WTC11 (cell line): ENCODE results near the gene EPC1. TPM values are rescaled to one million over a fixed set of nuclear protein-coding genes. Genes with fewer than 3 reads are reported as not detected.

Experiments
- ATAC-seq: fragments of 200-7000 bp; cut with Tn5 transposase; 2 replicates; pipeline ENCODE4 v1.10.0; 2021; ENCODE audit warnings: mild to moderate bottlenecking, moderate library complexity
- Bru-seq: library from RNA; stranded (reverse); fragments of 400-500 nt; gene quantifications from one replicate; lab custom pipeline; 2021; lab: Mats Ljungman, UMichigan
- CTCF ChIA-PET: fragments of 300-600 bp; sonication (Branson Sonifier 250); formaldehyde crosslinking; loops from one replicate; lab custom pipeline; 2021; ENCODE audit warnings: antibody characterized with exemption; lab: Charles Lee
- POLR2A ChIA-PET: fragments of 350-600 bp; sonication (Branson Sonifier 250); formaldehyde crosslinking; loops from one replicate; lab custom pipeline; 2021; ENCODE audit warnings: antibody characterized with exemption; lab: Charles Lee
- DNase-seq: peaks from one replicate; pipeline ENCODE4 v3.0.0; 2021; ENCODE audit warnings: low spot score
- H3K27ac Mint-ChIP-seq: 2 replicates; pipeline ENCODE4 v1.8.0; 2021; ENCODE audit warnings: mixed read lengths
- H3K27me3 Mint-ChIP-seq: 2 replicates; pipeline ENCODE4 v1.8.0; 2021; ENCODE audit warnings: low read depth, mild to moderate bottlenecking, moderate library complexity, mixed read lengths
- H3K36me3 Mint-ChIP-seq: 2 replicates; pipeline ENCODE4 v1.8.0; 2021; ENCODE audit warnings: mixed read lengths
- H3K4me1 Mint-ChIP-seq: 2 replicates; pipeline ENCODE4 v1.8.0; 2022; ENCODE audit warnings: mixed read lengths
- H3K4me3 Mint-ChIP-seq: 2 replicates; pipeline ENCODE4 v1.8.0; 2021; ENCODE audit warnings: mild to moderate bottlenecking, moderate library complexity, mixed read lengths
- H3K9me3 Mint-ChIP-seq: 2 replicates; pipeline ENCODE4 v1.8.0; 2021; ENCODE audit warnings: mixed read lengths
- ELF4 ChIP-seq: sonication (generic); formaldehyde crosslinking; IDR thresholded peaks from 2 replicates; pipeline ENCODE4 v1.8.1; 2022; ENCODE audit warnings: low read depth, mild to moderate bottlenecking, moderate library complexity, missing genetic modification reagents
- EMX1 ChIP-seq: fragments of 250-450 bp; sonication (Bioruptor Pico); IDR thresholded peaks from 2 replicates; pipeline ENCODE4 v1.8.0; 2021; ENCODE audit warnings: mild to moderate bottlenecking
- ESRRA ChIP-seq: sonication (generic); formaldehyde crosslinking; IDR thresholded peaks from 2 replicates; pipeline ENCODE4 v1.8.1; 2022; ENCODE audit warnings: mild to moderate bottlenecking, missing genetic modification reagents, borderline replicate concordance
- ETV6 ChIP-seq: sonication (generic); formaldehyde crosslinking; IDR thresholded peaks from 2 replicates; pipeline ENCODE4 v1.8.1; 2022; ENCODE audit warnings: mild to moderate bottlenecking, missing genetic modification reagents
- FOXK1 ChIP-seq: sonication (generic); formaldehyde crosslinking; IDR thresholded peaks from 2 replicates; pipeline ENCODE4 v1.8.0; 2022; ENCODE audit warnings: mild to moderate bottlenecking, moderate library complexity, missing genetic modification reagents
- FOXP1 ChIP-seq: sonication (generic); formaldehyde crosslinking; IDR thresholded peaks from 2 replicates; pipeline ENCODE4 v1.8.0; 2022; ENCODE audit warnings: missing genetic modification reagents, mild to moderate bottlenecking, moderate library complexity, borderline replicate concordance
- HMGA2 ChIP-seq: fragments of 250-450 bp; sonication (Bioruptor Pico); IDR thresholded peaks from 2 replicates; pipeline ENCODE4 v1.4.0; 2021; ENCODE audit warnings: mild to moderate bottlenecking, moderate library complexity
- JAZF1 ChIP-seq: fragments of 250-450 bp; sonication (Bioruptor Pico); IDR thresholded peaks from 2 replicates; pipeline ENCODE4 v1.9.0; 2021; ENCODE audit warnings: moderate library complexity, mild to moderate bottlenecking, inconsistent platforms
- MXD4 ChIP-seq: fragments of 250-450 bp; sonication (Bioruptor Pico); IDR thresholded peaks from 2 replicates; pipeline ENCODE4 v1.8.0; 2021; ENCODE audit warnings: mild to moderate bottlenecking, moderate library complexity, borderline replicate concordance
- MYBL2 ChIP-seq: sonication (generic); formaldehyde crosslinking; IDR thresholded peaks from 2 replicates; pipeline ENCODE4 v1.8.1; 2023; ENCODE audit warnings: mild to moderate bottlenecking, moderate library complexity, missing genetic modification reagents
- NFE2L1 ChIP-seq: sonication (generic); formaldehyde crosslinking; IDR thresholded peaks from 2 replicates; pipeline ENCODE4 v1.8.1; 2023; ENCODE audit warnings: missing genetic modification reagents
- NR2C2 ChIP-seq: sonication (generic); formaldehyde crosslinking; IDR thresholded peaks from 2 replicates; pipeline ENCODE4 v1.8.0; 2022; ENCODE audit warnings: mild to moderate bottlenecking, missing genetic modification reagents
- RORB ChIP-seq: fragments of 250-450 bp; sonication (Bioruptor Pico); IDR thresholded peaks from 2 replicates; pipeline ENCODE4 v1.9.0; 2021; ENCODE audit warnings: mild to moderate bottlenecking
- SP1 ChIP-seq: sonication (generic); formaldehyde crosslinking; conservative IDR thresholded peaks from 2 replicates; pipeline ENCODE4 v1.8.1; 2022; ENCODE audit warnings: missing genetic modification reagents
- TEAD1 ChIP-seq: sonication (generic); formaldehyde crosslinking; IDR thresholded peaks from 2 replicates; pipeline ENCODE4 v1.8.0; 2022; ENCODE audit warnings: mild to moderate bottlenecking, missing genetic modification reagents
- TP53 ChIP-seq: sonication (generic); formaldehyde crosslinking; IDR thresholded peaks from 2 replicates; pipeline ENCODE4 v1.8.1; 2023; ENCODE audit warnings: mild to moderate bottlenecking, missing genetic modification reagents
- ZNF416 ChIP-seq: fragments of 250-450 bp; sonication (Bioruptor Pico); IDR thresholded peaks from 2 replicates; pipeline ENCODE4 v1.9.0; 2021; ENCODE audit warnings: mild to moderate bottlenecking, inconsistent platforms
- ZNF671 ChIP-seq: fragments of 250-450 bp; sonication (Bioruptor Pico); IDR thresholded peaks from 2 replicates; pipeline ENCODE4 v1.8.0; 2021; ENCODE audit warnings: mild to moderate bottlenecking
- long read RNA-seq, 3 experiments: library from RNA in 1 of 3; library from capped mRNA in 1 of 3; library from polyadenylated mRNA in 1 of 3; unstranded in 2 of 3; stranded (forward) in 1 of 3; transcript quantifications; one replicate each; pipeline ENCODE4 v2.0.0, GENCODE V29; 2021
- total RNA-seq: library from RNA; stranded (reverse); gene quantifications from 3 replicates; pipeline ENCODE4 v1.2.3, GENCODE V29; 2021
- TF ChIP-seq, protein P1 (sequence below): sonication (generic); formaldehyde crosslinking; IDR thresholded peaks from 2 replicates; pipeline ENCODE4 v1.8.1; 2023; ENCODE audit warnings: mild to moderate bottlenecking, moderate library complexity, missing genetic modification reagents
- TF ChIP-seq, protein P2 (sequence below): sonication (generic); formaldehyde crosslinking; IDR thresholded peaks from 2 replicates; pipeline ENCODE4 v1.8.1; 2022; ENCODE audit warnings: mild to moderate bottlenecking, moderate library complexity, missing genetic modification reagents
- TF ChIP-seq, protein P3 (sequence below): sonication (generic); formaldehyde crosslinking; IDR thresholded peaks from 2 replicates; pipeline ENCODE4 v1.8.1; 2023; ENCODE audit warnings: mild to moderate bottlenecking, missing genetic modification reagents, moderate library complexity
- TF ChIP-seq, protein P4 (sequence below): fragments of 250-450 bp; sonication (Bioruptor Pico); IDR thresholded peaks from 2 replicates; pipeline ENCODE4 v1.9.0; 2021; ENCODE audit warnings: mild to moderate bottlenecking
- TF ChIP-seq, protein P5 (sequence below): fragments of 250-450 bp; sonication (Bioruptor Pico); IDR thresholded peaks from 2 replicates; pipeline ENCODE4 v2.1.2; 2022; ENCODE audit warnings: mild to moderate bottlenecking, moderate library complexity
- TF ChIP-seq, protein P6 (sequence below): fragments of 250-450 bp; sonication (Bioruptor Pico); IDR thresholded peaks from 2 replicates; pipeline ENCODE4 v1.9.0; 2021; ENCODE audit warnings: mild to moderate bottlenecking

The EPC1 gene, protein sequence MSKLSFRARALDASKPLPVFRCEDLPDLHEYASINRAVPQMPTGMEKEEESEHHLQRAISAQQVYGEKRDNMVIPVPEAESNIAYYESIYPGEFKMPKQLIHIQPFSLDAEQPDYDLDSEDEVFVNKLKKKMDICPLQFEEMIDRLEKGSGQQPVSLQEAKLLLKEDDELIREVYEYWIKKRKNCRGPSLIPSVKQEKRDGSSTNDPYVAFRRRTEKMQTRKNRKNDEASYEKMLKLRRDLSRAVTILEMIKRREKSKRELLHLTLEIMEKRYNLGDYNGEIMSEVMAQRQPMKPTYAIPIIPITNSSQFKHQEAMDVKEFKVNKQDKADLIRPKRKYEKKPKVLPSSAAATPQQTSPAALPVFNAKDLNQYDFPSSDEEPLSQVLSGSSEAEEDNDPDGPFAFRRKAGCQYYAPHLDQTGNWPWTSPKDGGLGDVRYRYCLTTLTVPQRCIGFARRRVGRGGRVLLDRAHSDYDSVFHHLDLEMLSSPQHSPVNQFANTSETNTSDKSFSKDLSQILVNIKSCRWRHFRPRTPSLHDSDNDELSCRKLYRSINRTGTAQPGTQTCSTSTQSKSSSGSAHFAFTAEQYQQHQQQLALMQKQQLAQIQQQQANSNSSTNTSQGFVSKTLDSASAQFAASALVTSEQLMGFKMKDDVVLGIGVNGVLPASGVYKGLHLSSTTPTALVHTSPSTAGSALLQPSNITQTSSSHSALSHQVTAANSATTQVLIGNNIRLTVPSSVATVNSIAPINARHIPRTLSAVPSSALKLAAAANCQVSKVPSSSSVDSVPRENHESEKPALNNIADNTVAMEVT
- total RNA-seq (22.2 to 23.1 TPM (median 22.5 TPM) in 3 replicates), Bru-seq, nascent RNA (percentile 89 among the genes with signal in this experiment)
- long read RNA-seq, experiment 1, full-length matches to known transcripts = 4 of 20 reads
- long read RNA-seq, experiment 1, partial matches to known transcripts = 6 of 20 reads
- long read RNA-seq, experiment 1, other reads (novel, unspliced or antisense) = 10 of 20 reads
- long read RNA-seq, experiment 2, full-length matches to known transcripts = 4 of 14 reads
- long read RNA-seq, experiment 2, partial matches to known transcripts = 1 of 14 reads
- long read RNA-seq, experiment 2, other reads (novel, unspliced or antisense) = 9 of 14 reads
- long read RNA-seq, experiment 3, full-length matches to known transcripts = 13 of 23 reads
- long read RNA-seq, experiment 3, partial matches to known transcripts = 7 of 23 reads
- long read RNA-seq, experiment 3, other reads (novel, unspliced or antisense) = 3 of 23 reads

DNA sequence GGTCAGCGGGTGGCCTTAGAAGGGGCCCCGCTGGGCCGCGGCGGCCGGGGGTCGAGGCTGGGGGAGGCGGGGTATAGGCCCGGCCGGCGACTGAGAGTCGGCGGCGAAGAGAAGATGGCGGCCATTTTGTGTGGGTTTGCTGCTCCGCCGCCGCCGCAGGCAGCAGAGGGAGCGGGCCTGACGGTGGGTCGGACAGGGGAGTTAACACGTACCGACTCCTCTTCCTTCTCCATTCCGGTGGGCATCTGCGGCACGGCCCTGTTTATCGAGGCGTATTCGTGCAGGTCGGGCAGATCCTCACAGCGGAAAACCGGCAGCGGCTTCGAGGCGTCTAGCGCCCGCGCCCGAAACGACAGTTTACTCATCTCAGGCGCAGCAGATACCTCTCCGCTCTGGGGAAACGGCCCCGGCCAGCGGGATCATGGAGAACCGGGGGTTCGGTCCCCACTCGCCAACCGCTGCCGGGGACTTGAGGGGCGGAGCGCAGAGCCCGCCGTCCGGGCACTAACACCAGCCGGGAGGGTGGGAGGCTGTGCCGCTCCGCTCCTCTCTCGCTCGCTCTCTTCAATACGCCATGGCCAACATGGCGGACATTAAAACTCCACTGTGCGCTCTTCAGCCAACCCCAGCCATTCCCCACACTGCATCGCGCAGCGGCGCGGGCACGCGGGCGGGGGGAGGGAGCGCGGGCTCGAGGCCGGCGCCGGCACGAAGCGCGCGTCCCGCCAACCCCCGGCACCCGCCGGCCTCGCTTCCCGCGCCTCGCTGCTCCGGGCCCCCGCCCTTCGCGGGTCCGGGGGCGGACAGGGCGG lies at the start of gene EPC1:
Gene EPC1 (minus strand): TSS at position 608 of the 812 bp plus-strand sequence. CDS start 243 bp downstream, at position 365.
- Mint-ChIP-seq H3K4me3 (peak within 1 kb of the TSS; percentile 81), H3K27ac (peak within 1 kb of the TSS; percentile 99), H3K4me1 (peaks cover 48% of the 10 kb centered on the region), H3K27me3 (no peaks in the 10 kb centered on the region), H3K9me3 (no peaks in the 10 kb centered on the region), H3K36me3 (peaks cover 6% of the 10 kb centered on the region; the same call in 1 of the 2 replicates)
- ATAC-seq (peak; percentile 71), DNase-seq (peak; percentile 78)
- ChIA-PET POLR2A (interaction anchor here (1.0 kb wide), 2 partner anchors 17 to 33 kb away, joined by 4 read pairs; no protein-coding TSS in a partner anchor), CTCF (interaction anchor here (0.8 to 2.2 kb wide), 9 partner anchors 10 to 136 kb away, joined by 3 to 20 read pairs (median 5); no protein-coding TSS in a partner anchor)
- TF ChIP-seq RORB (CRISPR knock-in tag) (no peak), ELF4 (CRISPR knock-in tag) (no peak), TP53 (no peak; the same call in 1 of the 2 replicates), JAZF1 (CRISPR knock-in tag) (no peak), EMX1 (CRISPR knock-in tag) (peak; percentile 84; the same call in 1 of the 2 replicates), TEAD1 (CRISPR knock-in tag) (peak; percentile 68), SP1 (CRISPR knock-in tag) (0 out of 2 replicates have a peak, but pooled peaks have one; percentile 30), FOXP1 (CRISPR knock-in tag) (peak; percentile 88; the same call in 1 of the 2 replicates), MXD4 (CRISPR knock-in tag) (no peak), ETV6 (peak; percentile 36; the same call in 1 of the 2 replicates), ZNF416 (CRISPR knock-in tag) (peak; percentile 82), NFE2L1 (CRISPR knock-in tag) (0 out of 2 replicates have a peak, but pooled peaks have one; percentile 6), ZNF671 (CRISPR knock-in tag) (0 out of 2 replicates have a peak, but pooled peaks have one; percentile 73), MYBL2 (CRISPR knock-in tag) (peak; percentile 55), ESRRA (no peak), FOXK1 (CRISPR knock-in tag) (peak; percentile 53; the same call in 1 of the 2 replicates), HMGA2 (CRISPR knock-in tag) (peak; percentile 43; the same call in 1 of the 2 replicates), NR2C2 (CRISPR knock-in tag) (no peak)
- TF ChIP-seq, protein P1, sequence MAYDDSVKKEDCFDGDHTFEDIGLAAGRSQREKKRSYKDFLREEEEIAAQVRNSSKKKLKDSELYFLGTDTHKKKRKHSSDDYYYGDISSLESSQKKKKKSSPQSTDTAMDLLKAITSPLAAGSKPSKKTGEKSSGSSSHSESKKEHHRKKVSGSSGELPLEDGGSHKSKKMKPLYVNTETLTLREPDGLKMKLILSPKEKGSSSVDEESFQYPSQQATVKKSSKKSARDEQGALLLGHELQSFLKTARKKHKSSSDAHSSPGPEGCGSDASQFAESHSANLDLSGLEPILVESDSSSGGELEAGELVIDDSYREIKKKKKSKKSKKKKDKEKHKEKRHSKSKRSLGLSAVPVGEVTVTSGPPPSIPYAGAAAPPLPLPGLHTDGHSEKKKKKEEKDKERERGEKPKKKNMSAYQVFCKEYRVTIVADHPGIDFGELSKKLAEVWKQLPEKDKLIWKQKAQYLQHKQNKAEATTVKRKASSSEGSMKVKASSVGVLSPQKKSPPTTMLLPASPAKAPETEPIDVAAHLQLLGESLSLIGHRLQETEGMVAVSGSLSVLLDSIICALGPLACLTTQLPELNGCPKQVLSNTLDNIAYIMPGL (CRISPR knock-in tag) = 0 out of 2 replicates have a peak, but pooled peaks have one; percentile 87
- TF ChIP-seq, protein P2, sequence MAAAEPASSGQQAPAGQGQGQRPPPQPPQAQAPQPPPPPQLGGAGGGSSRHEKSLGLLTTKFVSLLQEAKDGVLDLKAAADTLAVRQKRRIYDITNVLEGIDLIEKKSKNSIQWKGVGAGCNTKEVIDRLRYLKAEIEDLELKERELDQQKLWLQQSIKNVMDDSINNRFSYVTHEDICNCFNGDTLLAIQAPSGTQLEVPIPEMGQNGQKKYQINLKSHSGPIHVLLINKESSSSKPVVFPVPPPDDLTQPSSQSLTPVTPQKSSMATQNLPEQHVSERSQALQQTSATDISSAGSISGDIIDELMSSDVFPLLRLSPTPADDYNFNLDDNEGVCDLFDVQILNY (CRISPR knock-in tag) = peak; percentile 38; the same call in 1 of the 2 replicates
- TF ChIP-seq, protein P3, sequence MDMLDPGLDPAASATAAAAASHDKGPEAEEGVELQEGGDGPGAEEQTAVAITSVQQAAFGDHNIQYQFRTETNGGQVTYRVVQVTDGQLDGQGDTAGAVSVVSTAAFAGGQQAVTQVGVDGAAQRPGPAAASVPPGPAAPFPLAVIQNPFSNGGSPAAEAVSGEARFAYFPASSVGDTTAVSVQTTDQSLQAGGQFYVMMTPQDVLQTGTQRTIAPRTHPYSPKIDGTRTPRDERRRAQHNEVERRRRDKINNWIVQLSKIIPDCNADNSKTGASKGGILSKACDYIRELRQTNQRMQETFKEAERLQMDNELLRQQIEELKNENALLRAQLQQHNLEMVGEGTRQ (CRISPR knock-in tag) = no peak; the same call in 1 of the 2 replicates
- TF ChIP-seq, protein P4, sequence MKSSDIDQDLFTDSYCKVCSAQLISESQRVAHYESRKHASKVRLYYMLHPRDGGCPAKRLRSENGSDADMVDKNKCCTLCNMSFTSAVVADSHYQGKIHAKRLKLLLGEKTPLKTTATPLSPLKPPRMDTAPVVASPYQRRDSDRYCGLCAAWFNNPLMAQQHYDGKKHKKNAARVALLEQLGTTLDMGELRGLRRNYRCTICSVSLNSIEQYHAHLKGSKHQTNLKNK = no peak
- TF ChIP-seq, protein P5, sequence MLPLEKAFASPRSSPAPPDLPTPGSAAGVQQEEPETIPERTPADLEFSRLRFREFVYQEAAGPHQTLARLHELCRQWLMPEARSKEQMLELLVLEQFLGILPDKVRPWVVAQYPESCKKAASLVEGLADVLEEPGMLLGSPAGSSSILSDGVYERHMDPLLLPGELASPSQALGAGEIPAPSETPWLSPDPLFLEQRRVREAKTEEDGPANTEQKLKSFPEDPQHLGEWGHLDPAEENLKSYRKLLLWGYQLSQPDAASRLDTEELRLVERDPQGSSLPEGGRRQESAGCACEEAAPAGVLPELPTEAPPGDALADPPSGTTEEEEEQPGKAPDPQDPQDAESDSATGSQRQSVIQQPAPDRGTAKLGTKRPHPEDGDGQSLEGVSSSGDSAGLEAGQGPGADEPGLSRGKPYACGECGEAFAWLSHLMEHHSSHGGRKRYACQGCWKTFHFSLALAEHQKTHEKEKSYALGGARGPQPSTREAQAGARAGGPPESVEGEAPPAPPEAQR (CRISPR knock-in tag) = 0 out of 2 replicates have a peak, but pooled peaks have one; percentile 1
- TF ChIP-seq, protein P6, sequence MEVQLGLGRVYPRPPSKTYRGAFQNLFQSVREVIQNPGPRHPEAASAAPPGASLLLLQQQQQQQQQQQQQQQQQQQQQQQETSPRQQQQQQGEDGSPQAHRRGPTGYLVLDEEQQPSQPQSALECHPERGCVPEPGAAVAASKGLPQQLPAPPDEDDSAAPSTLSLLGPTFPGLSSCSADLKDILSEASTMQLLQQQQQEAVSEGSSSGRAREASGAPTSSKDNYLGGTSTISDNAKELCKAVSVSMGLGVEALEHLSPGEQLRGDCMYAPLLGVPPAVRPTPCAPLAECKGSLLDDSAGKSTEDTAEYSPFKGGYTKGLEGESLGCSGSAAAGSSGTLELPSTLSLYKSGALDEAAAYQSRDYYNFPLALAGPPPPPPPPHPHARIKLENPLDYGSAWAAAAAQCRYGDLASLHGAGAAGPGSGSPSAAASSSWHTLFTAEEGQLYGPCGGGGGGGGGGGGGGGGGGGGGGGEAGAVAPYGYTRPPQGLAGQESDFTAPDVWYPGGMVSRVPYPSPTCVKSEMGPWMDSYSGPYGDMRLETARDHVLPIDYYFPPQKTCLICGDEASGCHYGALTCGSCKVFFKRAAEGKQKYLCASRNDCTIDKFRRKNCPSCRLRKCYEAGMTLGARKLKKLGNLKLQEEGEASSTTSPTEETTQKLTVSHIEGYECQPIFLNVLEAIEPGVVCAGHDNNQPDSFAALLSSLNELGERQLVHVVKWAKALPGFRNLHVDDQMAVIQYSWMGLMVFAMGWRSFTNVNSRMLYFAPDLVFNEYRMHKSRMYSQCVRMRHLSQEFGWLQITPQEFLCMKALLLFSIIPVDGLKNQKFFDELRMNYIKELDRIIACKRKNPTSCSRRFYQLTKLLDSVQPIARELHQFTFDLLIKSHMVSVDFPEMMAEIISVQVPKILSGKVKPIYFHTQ (CRISPR knock-in tag) = peak; percentile 60; the same call in 1 of the 2 replicates
